HG03469 (cell line): ENCODE results near the gene APOL3.
"Not testable (repeated sequence)": the region's sequence is repeated elsewhere in the genome, so short reads cannot be mapped to it uniquely, and the experiment has no call there.

ENCODE experiments used
- ATAC-seq: cut with Tn5 transposase; IDR thresholded peaks from one replicate; pipeline ENCODE4 v1.9.1; 2021; ENCODE audit warnings: mild to moderate bottlenecking, moderate library complexity, moderate number of reproducible peaks; ENCODE audit not compliant: unreplicated experiment

Gene APOL3

GRCh38 chr22:36104988-36105387, 55.6 kb downstream of the APOL3 start:
- no peak for ATAC-seq

GRCh38 chr22:36104435-36104834, 56.1 kb downstream of the APOL3 start:
- no peak for ATAC-seq

DNA sequence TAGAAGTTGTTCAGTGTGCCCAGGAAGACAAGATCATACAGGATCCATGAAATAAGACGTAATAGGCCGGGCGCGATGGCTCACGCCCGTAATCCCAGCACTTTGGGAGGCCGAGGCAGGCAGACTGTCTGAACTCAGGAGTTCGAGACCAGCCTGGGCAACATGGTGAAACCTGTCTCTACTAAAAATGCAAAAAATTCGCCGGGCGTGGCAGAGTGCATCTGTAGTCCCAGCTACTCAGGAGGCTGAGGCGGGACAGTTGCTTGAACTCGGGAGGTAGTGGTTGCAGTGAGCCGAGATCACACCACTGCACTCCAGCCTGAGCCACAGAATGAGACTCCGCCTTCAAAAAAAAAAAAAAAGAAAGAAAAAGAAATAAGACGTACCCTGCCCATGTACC, 56.7 kb downstream of the APOL3 start:
- no peak for ATAC-seq

DNA sequence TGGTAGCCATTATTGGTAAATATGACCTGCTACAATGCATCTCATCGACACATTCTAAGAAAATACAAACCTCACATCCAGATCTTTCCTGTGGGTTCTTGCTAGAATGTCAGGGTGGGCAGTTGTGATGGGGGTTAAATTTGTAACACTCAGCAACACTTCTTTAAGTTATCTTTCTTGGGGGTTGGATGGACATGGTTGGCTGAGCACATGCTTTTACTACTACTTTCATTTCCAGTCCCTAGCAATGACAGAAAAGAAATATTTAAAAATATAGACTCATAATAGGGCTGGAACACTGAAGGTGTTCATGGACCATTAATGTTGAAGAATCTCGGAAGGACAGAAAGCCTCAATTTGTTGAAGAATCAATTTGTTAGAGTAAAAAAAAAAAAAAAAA, 57.6 kb downstream of the APOL3 start:
- ATAC-seq: no peak

- no peak for ATAC-seq
These were observed 58.8 kb downstream of the APOL3 start for GRCh38 chr22:36101756-36102155.

DNA sequence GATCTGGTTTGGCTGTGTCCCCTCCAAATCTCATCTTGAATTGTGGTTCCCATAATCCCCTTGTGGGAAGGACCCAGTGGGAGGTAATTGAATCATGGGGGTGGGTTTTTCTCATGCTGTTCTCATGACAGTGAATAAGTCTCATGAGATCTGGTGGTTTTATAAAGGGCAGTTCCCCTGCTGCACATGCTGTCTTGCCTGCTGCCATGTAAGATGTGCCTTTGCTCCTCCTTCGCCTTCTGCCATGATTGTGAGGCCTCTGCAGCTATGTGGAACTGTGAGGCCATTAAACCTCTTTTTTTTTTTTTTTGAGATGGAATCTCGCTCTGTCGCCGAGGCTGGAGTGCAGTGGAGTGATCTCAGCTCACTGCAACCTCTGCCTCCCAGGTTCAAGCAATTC, 59.6 kb downstream of the APOL3 start:
- ATAC-seq: not testable (repeated sequence)

- no peak for ATAC-seq
These were observed 60.3 kb downstream of the APOL3 start for GRCh38 chr22:36100134-36100824.

- not testable (repeated sequence) for ATAC-seq
These were observed 61.0 kb downstream of the APOL3 start for GRCh38 chr22:36099561-36099960.

DNA sequence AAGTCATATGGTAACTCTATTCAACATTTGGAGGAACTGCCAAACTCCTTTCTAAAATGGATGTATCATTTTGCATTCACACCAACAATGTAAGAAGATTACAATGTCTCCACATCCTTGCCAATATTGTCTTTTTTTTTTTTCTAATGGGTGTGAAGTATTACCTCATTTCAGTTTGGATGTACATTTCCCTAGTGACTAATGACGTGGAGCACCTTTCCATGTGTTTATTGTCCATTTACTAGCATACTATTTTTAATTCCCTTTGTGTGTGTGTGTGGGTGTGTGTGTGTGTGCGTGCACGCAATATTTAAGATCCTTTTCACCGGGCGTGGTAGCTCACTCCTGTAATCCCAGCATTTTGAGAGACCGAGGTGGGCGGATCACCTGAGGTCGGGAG, 62.7 kb downstream of the APOL3 start:
- no peak for ATAC-seq

DNA sequence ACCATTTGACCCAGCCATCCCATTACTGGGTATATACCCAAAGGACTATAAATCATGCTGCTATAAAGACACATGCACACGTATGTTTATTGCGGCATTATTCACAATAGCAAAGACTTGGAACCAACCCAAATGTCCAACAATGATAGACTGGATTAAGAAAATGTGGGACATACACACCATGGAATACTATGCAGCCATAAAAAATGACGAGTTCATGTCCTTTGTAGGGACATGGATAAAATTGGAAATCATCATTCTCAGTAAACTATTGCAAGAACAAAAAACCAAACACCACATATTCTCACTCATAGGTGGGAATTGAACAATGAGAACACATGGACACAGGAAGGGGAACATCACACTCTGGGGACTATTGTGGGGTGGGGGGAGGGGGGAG, 69.8 kb downstream of the APOL3 start:
- ATAC-seq: not testable (repeated sequence)
